ENCODE measurements around the gene CHST15. TPM values are rescaled to one million over a fixed set of nuclear protein-coding genes. Genes with fewer than 3 reads are reported as not detected.

CHST15 gene
- total and polyA plus RNA-seq, 2 of the 8 experiments (the other 6 are each of a cell fraction or from before 2014, with no cell fraction given), result 8.8 to 9.1 TPM

DNA sequence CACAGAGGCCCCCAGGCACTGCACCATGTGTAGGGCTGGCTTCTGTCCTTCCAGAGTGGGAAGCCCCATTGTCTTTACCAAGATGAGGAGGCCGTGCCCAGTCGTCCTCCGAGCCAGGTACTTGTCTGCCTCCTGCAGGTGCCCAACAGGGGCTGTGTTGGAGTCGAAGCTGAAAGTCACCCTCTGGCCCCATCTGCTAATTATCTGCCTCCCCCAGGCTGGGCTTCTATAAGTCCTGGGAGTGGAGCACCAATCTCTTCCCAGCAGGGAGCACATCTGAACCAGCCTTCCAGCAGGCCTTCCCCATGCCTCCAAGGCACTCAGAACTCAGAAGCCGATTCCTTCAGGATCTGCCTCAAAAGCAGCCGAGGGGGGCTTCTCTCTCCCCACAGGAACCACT, 11.6 kb upstream of the CHST15 start (continued):
- TF ChIP-seq RFX5 (IDR thresholded peaks at IDR 0.05; ENCODE audit: borderline replicate concordance, low read depth, low read length) (no peak), TEAD4 (IDR thresholded peaks at IDR 0.05; ENCODE audit: low read depth, low read length) (no peak), HDAC6 (IDR thresholded peaks at IDR 0.05; ENCODE audit: low read depth, low read length) (no peak), RBBP5 (IDR thresholded peaks at IDR 0.05; ENCODE audit: borderline replicate concordance, low read depth, low read length) (no peak), CREB1 (IDR thresholded peaks at IDR 0.05) (no peak), SUZ12 (IDR thresholded peaks at IDR 0.05; ENCODE audit: low read length) (no peak)
- TF ChIP-seq, protein P1, sequence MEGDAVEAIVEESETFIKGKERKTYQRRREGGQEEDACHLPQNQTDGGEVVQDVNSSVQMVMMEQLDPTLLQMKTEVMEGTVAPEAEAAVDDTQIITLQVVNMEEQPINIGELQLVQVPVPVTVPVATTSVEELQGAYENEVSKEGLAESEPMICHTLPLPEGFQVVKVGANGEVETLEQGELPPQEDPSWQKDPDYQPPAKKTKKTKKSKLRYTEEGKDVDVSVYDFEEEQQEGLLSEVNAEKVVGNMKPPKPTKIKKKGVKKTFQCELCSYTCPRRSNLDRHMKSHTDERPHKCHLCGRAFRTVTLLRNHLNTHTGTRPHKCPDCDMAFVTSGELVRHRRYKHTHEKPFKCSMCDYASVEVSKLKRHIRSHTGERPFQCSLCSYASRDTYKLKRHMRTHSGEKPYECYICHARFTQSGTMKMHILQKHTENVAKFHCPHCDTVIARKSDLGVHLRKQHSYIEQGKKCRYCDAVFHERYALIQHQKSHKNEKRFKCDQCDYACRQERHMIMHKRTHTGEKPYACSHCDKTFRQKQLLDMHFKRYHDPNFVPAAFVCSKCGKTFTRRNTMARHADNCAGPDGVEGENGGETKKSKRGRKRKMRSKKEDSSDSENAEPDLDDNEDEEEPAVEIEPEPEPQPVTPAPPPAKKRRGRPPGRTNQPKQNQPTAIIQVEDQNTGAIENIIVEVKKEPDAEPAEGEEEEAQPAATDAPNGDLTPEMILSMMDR (IDR thresholded peaks at IDR 0.05; ENCODE audit: control extremely low read depth in 1 of 3, insufficient read depth in 1 of 3, low read depth in 1 of 3, low read length in 3 of 3), result no peak
- TF ChIP-seq, protein P2, sequence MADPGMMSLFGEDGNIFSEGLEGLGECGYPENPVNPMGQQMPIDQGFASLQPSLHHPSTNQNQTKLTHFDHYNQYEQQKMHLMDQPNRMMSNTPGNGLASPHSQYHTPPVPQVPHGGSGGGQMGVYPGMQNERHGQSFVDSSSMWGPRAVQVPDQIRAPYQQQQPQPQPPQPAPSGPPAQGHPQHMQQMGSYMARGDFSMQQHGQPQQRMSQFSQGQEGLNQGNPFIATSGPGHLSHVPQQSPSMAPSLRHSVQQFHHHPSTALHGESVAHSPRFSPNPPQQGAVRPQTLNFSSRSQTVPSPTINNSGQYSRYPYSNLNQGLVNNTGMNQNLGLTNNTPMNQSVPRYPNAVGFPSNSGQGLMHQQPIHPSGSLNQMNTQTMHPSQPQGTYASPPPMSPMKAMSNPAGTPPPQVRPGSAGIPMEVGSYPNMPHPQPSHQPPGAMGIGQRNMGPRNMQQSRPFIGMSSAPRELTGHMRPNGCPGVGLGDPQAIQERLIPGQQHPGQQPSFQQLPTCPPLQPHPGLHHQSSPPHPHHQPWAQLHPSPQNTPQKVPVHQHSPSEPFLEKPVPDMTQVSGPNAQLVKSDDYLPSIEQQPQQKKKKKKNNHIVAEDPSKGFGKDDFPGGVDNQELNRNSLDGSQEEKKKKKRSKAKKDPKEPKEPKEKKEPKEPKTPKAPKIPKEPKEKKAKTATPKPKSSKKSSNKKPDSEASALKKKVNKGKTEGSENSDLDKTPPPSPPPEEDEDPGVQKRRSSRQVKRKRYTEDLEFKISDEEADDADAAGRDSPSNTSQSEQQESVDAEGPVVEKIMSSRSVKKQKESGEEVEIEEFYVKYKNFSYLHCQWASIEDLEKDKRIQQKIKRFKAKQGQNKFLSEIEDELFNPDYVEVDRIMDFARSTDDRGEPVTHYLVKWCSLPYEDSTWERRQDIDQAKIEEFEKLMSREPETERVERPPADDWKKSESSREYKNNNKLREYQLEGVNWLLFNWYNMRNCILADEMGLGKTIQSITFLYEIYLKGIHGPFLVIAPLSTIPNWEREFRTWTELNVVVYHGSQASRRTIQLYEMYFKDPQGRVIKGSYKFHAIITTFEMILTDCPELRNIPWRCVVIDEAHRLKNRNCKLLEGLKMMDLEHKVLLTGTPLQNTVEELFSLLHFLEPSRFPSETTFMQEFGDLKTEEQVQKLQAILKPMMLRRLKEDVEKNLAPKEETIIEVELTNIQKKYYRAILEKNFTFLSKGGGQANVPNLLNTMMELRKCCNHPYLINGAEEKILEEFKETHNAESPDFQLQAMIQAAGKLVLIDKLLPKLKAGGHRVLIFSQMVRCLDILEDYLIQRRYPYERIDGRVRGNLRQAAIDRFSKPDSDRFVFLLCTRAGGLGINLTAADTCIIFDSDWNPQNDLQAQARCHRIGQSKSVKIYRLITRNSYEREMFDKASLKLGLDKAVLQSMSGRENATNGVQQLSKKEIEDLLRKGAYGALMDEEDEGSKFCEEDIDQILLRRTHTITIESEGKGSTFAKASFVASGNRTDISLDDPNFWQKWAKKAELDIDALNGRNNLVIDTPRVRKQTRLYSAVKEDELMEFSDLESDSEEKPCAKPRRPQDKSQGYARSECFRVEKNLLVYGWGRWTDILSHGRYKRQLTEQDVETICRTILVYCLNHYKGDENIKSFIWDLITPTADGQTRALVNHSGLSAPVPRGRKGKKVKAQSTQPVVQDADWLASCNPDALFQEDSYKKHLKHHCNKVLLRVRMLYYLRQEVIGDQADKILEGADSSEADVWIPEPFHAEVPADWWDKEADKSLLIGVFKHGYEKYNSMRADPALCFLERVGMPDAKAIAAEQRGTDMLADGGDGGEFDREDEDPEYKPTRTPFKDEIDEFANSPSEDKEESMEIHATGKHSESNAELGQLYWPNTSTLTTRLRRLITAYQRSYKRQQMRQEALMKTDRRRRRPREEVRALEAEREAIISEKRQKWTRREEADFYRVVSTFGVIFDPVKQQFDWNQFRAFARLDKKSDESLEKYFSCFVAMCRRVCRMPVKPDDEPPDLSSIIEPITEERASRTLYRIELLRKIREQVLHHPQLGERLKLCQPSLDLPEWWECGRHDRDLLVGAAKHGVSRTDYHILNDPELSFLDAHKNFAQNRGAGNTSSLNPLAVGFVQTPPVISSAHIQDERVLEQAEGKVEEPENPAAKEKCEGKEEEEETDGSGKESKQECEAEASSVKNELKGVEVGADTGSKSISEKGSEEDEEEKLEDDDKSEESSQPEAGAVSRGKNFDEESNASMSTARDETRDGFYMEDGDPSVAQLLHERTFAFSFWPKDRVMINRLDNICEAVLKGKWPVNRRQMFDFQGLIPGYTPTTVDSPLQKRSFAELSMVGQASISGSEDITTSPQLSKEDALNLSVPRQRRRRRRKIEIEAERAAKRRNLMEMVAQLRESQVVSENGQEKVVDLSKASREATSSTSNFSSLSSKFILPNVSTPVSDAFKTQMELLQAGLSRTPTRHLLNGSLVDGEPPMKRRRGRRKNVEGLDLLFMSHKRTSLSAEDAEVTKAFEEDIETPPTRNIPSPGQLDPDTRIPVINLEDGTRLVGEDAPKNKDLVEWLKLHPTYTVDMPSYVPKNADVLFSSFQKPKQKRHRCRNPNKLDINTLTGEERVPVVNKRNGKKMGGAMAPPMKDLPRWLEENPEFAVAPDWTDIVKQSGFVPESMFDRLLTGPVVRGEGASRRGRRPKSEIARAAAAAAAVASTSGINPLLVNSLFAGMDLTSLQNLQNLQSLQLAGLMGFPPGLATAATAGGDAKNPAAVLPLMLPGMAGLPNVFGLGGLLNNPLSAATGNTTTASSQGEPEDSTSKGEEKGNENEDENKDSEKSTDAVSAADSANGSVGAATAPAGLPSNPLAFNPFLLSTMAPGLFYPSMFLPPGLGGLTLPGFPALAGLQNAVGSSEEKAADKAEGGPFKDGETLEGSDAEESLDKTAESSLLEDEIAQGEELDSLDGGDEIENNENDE (IDR thresholded peaks at IDR 0.05; ENCODE audit: insufficient replicate concordance, low read length), result no peak
